ENCODE results near the gene CARD19.

CARD19 gene

DNA sequence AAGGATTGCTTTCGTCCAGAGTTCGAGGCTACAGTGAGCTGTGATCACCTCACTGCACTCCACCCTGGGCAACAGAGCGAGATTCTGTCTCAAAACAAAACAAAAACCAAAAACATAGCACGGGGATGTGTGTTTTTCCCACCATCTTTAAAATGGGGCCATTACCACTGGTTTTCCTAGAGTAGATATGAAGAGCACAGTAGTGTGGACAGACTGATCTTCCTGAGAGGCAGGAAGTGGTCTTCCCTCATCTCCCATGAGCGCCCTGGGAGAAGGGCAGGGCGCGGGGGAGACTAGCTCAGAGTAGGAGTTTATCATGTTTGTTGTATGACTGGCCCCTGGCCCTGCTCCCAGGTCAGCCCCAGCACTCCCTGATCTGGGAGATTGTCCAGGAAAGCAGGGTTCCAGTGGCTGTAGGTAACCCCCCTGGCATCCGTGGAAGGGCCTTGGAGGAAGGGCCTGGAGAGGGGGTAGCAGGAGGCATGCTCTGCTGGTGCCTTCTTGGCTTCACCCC lies 35.2 kb upstream of the CARD19 start:
- Histone ChIP-seq H3K36me3 (replicated peaks in 1 of 2; ENCODE audit: control insufficient read depth in 2 of 2, insufficient read depth in 2 of 2, low read length in 2 of 2) (no peaks in the 10 kb centered on the region), H4K8ac (ENCODE audit: low read depth, low read length) (no peak overlapping the region), H2BK120ac (ENCODE audit: low read depth, low read length) (no peak overlapping the region), H3K4me2 (ENCODE audit: insufficient read depth, low read length, poor library complexity, severe bottlenecking) (no peak overlapping the region), H3K27me3 (ENCODE audit: control insufficient read depth in 3 of 3, insufficient read depth in 3 of 3, low read depth in 1 of 3, low read length in 3 of 3) (peaks cover 0 to 58% (median 11%) of the 10 kb centered on the region in 3 experiments), H3K4ac (ENCODE audit: low read length) (no peak overlapping the region), H3K4me1 (ENCODE audit: control insufficient read depth in 2 of 2, insufficient read depth in 1 of 2, low read depth in 1 of 2, low read length in 2 of 2) (peaks cover 0 to 3% of the 10 kb centered on the region in 2 donors), H3K14ac (ENCODE audit: low read length) (no peak overlapping the region), H3K9me3 (replicated peaks in 1 of 2; ENCODE audit: control insufficient read depth in 2 of 2, insufficient read depth in 1 of 2, low read depth in 1 of 2, low read length in 2 of 2) (no peaks in the 10 kb centered on the region), H2BK5ac (ENCODE audit: low read length) (no peak overlapping the region), H2AK5ac (ENCODE audit: low read depth, low read length) (peak overlapping the region; percentile 1), H3K79me1 (ENCODE audit: low read depth, low read length) (no peaks in the 10 kb centered on the region), H3K23ac (ENCODE audit: low read depth, low read length, poor library complexity) (no peak overlapping the region), H2AFZ (ENCODE audit: low read length) (no peak overlapping the region), H3K18ac (ENCODE audit: low read length) (peak overlapping the region; percentile 59), H3K4me3 (ENCODE audit: low read length in 2 of 2) (no peak overlapping the region), H3K9ac (ENCODE audit: low read depth, low read length, poor library complexity) (no peak overlapping the region), H3K27ac (replicated peaks; ENCODE audit: low read length) (no peak overlapping the region), H2BK15ac (ENCODE audit: low read length) (no peak overlapping the region), H4K91ac (ENCODE audit: low read depth, low read length, poor library complexity) (no peak overlapping the region), H2BK12ac (ENCODE audit: low read length) (no peak overlapping the region)
- DNase-seq (ENCODE audit: low spot score), result no peak
- WGBS, 2 donors (ENCODE audit: extremely low coverage in 2 of 2, insufficient read length in 2 of 2, insufficient replicate concordance in 1 of 2), result no CpG with 5 or more reads among the region's 8 CpGs

DNA sequence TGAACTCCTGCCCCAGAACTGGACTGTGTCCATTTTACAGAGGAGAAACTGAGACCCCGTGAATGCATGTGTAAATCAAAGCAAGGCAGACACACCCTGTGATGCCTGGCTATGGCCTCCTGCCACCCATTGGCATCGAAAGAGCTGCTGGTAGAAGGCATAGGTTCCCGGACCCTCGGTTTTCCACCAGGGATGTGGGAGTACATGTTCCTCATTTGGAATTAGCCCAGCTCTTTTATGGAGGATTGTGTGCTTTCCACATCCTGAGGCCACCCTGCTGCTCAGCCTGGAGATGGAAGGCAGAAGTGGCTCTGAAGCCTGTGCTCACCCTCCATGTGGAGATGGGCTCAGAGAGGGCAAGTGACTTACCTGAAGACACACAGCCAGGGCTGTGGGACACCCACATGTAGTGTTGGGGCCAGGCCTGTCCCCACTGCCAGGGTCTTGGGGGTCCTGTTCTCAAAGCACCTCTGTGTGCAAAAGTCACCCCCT lies 34.7 kb upstream of the CARD19 start:
- Histone ChIP-seq H3K4me2 (ENCODE audit: insufficient read depth, low read length, poor library complexity, severe bottlenecking) (no peak overlapping the region), H4K8ac (ENCODE audit: low read depth, low read length) (no peak overlapping the region), H3K9me3 (replicated peaks in 1 of 2; ENCODE audit: control insufficient read depth in 2 of 2, insufficient read depth in 1 of 2, low read depth in 1 of 2, low read length in 2 of 2) (no peaks in the 10 kb centered on the region), H3K9ac (ENCODE audit: low read depth, low read length, poor library complexity) (no peak overlapping the region), H2BK12ac (ENCODE audit: low read length) (no peak overlapping the region), H2AFZ (ENCODE audit: low read length) (no peak overlapping the region), H2BK5ac (ENCODE audit: low read length) (peak overlapping the region; percentile 16), H3K4me1 (ENCODE audit: control insufficient read depth in 2 of 2, insufficient read depth in 1 of 2, low read depth in 1 of 2, low read length in 2 of 2) (peaks cover 0 to 3% of the 10 kb centered on the region in 2 donors), H2BK15ac (ENCODE audit: low read length) (no peak overlapping the region), H2AK5ac (ENCODE audit: low read depth, low read length) (no peak overlapping the region), H3K4me3 (ENCODE audit: low read length in 2 of 2) (no peak overlapping the region), H3K27me3 (ENCODE audit: control insufficient read depth in 3 of 3, insufficient read depth in 3 of 3, low read depth in 1 of 3, low read length in 3 of 3) (peaks cover 0 to 53% (median 11%) of the 10 kb centered on the region in 3 experiments), H3K18ac (ENCODE audit: low read length) (no peak overlapping the region), H3K36me3 (replicated peaks in 1 of 2; ENCODE audit: control insufficient read depth in 2 of 2, insufficient read depth in 2 of 2, low read length in 2 of 2) (no peaks in the 10 kb centered on the region), H3K23ac (ENCODE audit: low read depth, low read length, poor library complexity) (no peak overlapping the region), H2BK120ac (ENCODE audit: low read depth, low read length) (no peak overlapping the region), H3K14ac (ENCODE audit: low read length) (no peak overlapping the region), H3K4ac (ENCODE audit: low read length) (no peak overlapping the region), H4K91ac (ENCODE audit: low read depth, low read length, poor library complexity) (no peak overlapping the region), H3K79me1 (ENCODE audit: low read depth, low read length) (no peaks in the 10 kb centered on the region), H3K27ac (replicated peaks; ENCODE audit: low read length) (no peak overlapping the region)
- no peak for DNase-seq (ENCODE audit: low spot score)
- WGBS, 2 donors (ENCODE audit: extremely low coverage in 2 of 2, insufficient read length in 2 of 2, insufficient replicate concordance in 1 of 2), result no CpG with 5 or more reads among the region's 4 CpGs

DNA sequence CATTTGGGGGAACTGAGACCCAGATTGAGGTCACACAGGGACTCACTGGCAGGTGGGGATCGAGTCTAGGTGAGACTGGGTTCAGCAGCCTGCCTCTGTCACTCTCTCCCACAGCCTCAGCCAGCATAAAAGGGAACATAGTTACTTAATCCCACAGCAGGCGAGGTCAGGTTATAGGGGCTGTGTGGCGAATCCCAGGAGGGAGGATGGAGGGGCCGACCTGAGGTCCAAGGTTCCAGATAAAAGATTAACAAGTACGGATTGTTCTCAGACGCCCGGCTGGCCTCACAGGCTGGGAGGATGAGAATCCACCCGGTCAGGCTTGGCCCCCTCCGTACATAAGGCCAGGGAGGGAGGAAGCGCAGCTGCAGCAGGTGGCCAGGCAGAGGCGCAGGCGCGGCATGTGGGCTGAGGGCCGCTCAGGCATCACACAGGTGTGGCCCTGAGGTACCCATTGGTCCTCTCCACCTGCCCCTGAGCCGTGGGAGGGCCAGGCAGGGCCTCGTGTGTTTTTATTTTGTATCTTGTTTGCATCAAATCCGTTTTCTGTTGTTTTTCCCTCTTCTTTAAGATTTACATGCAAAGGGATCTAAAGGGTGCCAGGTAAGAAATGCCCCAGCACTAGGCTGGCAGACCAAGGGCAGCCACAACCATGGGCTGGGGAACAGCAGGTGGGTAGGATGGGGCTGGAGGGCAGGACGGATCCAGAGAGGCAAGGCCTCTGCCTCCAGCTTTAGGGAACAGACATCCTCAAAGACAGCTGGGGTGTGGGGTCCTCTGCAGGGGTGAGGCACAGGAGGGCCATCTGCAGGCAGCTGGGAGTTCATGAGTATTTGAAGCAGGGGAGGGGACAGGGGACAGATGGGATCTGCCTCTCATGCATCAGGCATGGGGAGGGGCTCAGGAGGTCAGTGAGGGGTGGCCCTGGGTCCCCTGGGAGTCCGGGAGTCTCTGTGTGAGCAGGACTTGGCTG lies 33.9 kb upstream of the CARD19 start:
- no CpG with 5 or more reads among the region's 19 CpGs for WGBS, 2 donors (ENCODE audit: extremely low coverage in 2 of 2, insufficient read length in 2 of 2, insufficient replicate concordance in 1 of 2)
- Histone ChIP-seq H3K23ac (ENCODE audit: low read depth, low read length, poor library complexity) (no peak overlapping the region), H3K14ac (ENCODE audit: low read length) (no peak overlapping the region), H2BK15ac (ENCODE audit: low read length) (no peak overlapping the region), H3K79me1 (ENCODE audit: low read depth, low read length) (no peaks in the 10 kb centered on the region), H3K9ac (ENCODE audit: low read depth, low read length, poor library complexity) (no peak overlapping the region), H3K4me3 (ENCODE audit: low read length in 2 of 2) (no peak overlapping the region), H3K9me3 (replicated peaks in 1 of 2; ENCODE audit: control insufficient read depth in 2 of 2, insufficient read depth in 1 of 2, low read depth in 1 of 2, low read length in 2 of 2) (no peaks in the 10 kb centered on the region), H4K8ac (ENCODE audit: low read depth, low read length) (no peak overlapping the region), H3K36me3 (replicated peaks in 1 of 2; ENCODE audit: control insufficient read depth in 2 of 2, insufficient read depth in 2 of 2, low read length in 2 of 2) (no peaks in the 10 kb centered on the region), H3K4ac (ENCODE audit: low read length) (no peak overlapping the region), H3K27ac (replicated peaks; ENCODE audit: low read length) (no peak overlapping the region), H3K18ac (ENCODE audit: low read length) (peak overlapping the region; percentile 25), H2BK12ac (ENCODE audit: low read length) (no peak overlapping the region), H3K4me1 (ENCODE audit: control insufficient read depth in 2 of 2, insufficient read depth in 1 of 2, low read depth in 1 of 2, low read length in 2 of 2) (peaks cover 0 to 3% of the 10 kb centered on the region in 2 donors), H3K27me3 (ENCODE audit: control insufficient read depth in 3 of 3, insufficient read depth in 3 of 3, low read depth in 1 of 3, low read length in 3 of 3) (peaks cover 0 to 48% (median 11%) of the 10 kb centered on the region in 3 experiments), H2BK5ac (ENCODE audit: low read length) (peak overlapping the region; percentile 16), H2BK120ac (ENCODE audit: low read depth, low read length) (no peak overlapping the region), H4K91ac (ENCODE audit: low read depth, low read length, poor library complexity) (no peak overlapping the region), H2AFZ (ENCODE audit: low read length) (no peak overlapping the region), H3K4me2 (ENCODE audit: insufficient read depth, low read length, poor library complexity, severe bottlenecking) (no peak overlapping the region), H2AK5ac (ENCODE audit: low read depth, low read length) (peak overlapping the region; percentile 33)
- no peak for DNase-seq (ENCODE audit: low spot score)
